TTC549 (cell line): Measurements from ENCODE around the gene UGT8.

Experiments used
- FAIRE-seq: peaks from 2 replicates; lab custom pipeline; 2012; peaks lifted over from hg19 to GRCh38; lab: Jason Lieb, UNC

UGT8 gene

DNA sequence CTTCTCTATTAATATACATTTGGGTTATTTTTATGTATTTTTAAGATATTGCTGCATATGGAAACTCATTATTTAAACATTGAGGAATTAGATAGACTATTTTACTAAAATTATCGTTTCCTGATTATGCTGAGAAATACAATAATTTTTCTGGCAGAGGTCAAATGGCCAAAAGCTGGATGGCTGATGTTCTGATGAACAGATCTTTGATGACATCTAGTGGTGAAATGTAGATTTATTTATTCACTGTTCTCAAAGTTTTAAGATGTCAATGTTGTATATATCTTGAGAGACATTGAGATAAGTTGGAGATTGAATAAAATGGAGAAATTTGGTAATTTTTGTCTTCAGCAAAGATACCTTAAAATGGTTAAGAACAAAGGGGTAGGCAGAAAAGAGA lies 96.2 kb downstream of the UGT8 start:
- FAIRE-seq = peak; percentile 84

DNA sequence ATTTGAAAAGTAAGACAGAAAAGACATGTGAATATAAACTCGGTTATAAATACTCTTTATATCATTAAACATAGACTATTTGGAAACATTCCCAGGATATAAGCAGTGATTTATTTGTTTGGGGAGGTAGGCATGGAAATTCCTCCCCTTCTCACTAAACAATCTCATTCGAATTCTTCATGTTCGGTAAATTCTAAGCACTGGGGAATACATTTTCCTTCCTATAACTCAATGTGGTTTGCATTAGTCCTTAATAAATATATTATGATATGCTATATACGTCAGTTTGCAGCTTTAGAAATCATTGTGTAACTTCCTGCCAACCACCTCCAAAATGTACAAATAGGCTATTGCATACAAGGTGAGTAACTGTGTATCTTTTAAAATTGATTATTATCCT lies 99.6 kb downstream of the UGT8 start:
- FAIRE-seq = no peak

DNA sequence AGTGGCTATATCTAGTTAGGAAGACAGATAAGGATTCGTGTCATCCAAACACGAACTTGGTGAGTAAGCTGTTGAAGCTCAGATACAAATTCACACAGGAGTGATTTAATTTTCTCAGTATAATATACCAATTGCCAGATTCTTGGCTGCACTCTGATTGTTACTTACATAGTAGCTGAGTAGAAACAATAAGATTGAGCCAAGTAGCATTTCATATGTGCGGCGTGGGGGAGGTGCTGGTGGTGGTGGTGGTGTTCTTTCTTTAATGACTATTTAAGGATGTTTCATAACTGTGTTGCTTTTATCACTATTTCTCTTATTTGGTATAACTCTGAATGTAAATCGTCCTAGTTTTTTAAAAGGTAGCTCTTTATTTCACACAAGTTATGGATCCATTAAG lies 102.9 kb downstream of the UGT8 start:
- no peak for FAIRE-seq

DNA sequence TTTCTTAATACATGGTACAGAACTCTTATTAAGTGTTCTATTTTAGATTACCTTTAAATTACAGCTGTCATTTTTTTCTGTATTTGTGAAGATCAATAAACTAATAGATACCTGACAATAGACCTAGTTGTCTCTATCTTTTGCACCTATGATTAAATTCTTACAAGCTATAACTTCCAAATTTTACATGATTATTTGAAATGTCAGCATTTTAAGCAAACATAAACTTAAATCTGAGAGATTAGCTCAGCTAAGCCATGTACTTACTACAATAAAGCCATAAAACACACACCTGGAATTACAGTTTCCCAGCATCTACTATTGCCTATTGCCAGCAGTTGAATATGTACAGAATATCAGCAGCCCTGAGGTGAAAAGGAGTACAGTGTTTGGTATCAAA lies 118.8 kb downstream of the UGT8 start:
- FAIRE-seq = no peak

DNA sequence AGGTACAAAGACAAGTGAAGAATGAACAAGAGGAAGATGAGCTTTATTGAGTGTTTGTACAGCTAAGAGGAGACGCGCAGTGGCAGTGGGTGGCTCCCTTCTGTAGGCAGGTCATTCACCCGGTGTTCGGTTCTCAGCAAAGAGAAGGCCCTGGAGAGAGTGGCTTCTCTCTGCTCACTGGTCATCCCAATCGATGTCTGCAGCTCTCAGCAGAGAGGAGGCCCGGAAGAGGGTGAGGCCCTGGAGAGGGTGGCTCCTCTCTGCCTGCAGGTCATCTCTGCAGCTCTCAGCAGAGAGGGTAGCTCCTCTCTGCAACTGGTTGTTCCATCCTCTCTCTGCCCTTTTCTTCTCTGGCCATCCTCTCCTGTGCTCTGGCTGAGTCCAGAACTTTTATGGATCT lies 126.5 kb downstream of the UGT8 start:
- FAIRE-seq = no peak

DNA sequence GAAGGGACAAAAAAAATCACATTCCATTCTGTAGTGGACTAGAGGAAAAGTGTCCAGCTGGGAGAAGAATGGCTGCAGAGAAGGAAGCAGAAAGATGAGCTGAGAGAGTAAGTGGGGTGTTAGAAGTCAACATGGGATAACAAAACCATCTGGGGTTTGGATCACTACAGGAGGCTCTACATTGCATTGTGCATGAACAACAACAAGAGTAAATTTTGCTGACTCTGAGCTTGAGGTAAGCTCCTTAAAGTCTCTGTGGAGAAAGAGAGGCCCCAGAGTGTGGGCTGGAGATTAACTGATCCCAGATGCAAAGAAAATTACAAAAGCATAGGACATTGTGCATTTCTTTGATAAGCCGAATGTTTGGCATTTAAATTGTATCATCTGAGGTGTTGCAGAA lies 128.9 kb downstream of the UGT8 start:
- FAIRE-seq = no peak
